Ovary (tissue), 9 donors: ENCODE results near the gene GABBR2. TPM values are rescaled to one million over a fixed set of nuclear protein-coding genes. Genes with fewer than 3 reads are reported as not detected.

Source experiments
- DNase-seq, 5 donors: peaks; one replicate each; pipeline ENCODE4 v3.0.0-alpha.2; 2019 to 2020
- H3K27ac ChIP-seq, 2 donors: fragments of 200-600 bp; one replicate each; pipeline versions ENCODE4 v1.5.1 to v1.8.0; 2019 to 2022
- H3K27me3 ChIP-seq: fragments of 200-600 bp; one replicate; pipeline ENCODE4 v1.8.0; 2022
- H3K36me3 ChIP-seq: fragments of 200-600 bp; sonication (generic); one replicate; pipeline ENCODE4 v1.5.1; 2019
- H3K4me1 ChIP-seq: one replicate; pipeline ENCODE4 v1.8.1; 2013; ENCODE audit warnings: mild to moderate bottlenecking, moderate library complexity; ENCODE audit not compliant: insufficient read depth
- H3K4me3 ChIP-seq: fragments of 200-600 bp; sonication (generic); one replicate; pipeline ENCODE4 v1.5.1; 2017
- H3K9me3 ChIP-seq, 2 donors: fragments of 200-600 bp in 1 of 2; sonication (generic) in 1 of 2; one replicate each; pipeline versions ENCODE4 v1.5.1 to v1.8.1; 2013 to 2019; ENCODE audit warnings: mild to moderate bottlenecking in 1 of 2, moderate library complexity in 1 of 2
- CTCF ChIP-seq, 3 donors: fragments of 450-650 bp in 2 of 3; fragments of 200-600 bp in 1 of 3; IDR thresholded peaks; one replicate each; pipeline versions ENCODE4 v1.5.1 to v1.8.0; 2016 to 2022; ENCODE audit warnings: antibody characterized with exemption in 3 of 3, mild to moderate bottlenecking in 1 of 3
- EP300 ChIP-seq: sonication (generic); formaldehyde crosslinking; IDR thresholded peaks from one replicate; pipeline ENCODE4 v1.6.1; 2017; ENCODE audit warnings: antibody characterized with exemption
- POLR2A ChIP-seq: fragments of 450-650 bp; IDR thresholded peaks from one replicate; pipeline ENCODE4 v1.6.1; 2017; ENCODE audit warnings: antibody characterized with exemption, mild to moderate bottlenecking, moderate library complexity
- WGBS, 3 donors: extraction: QIAGEN DNeasy Blood & Tissue Kit in 1 of 3; methylation state at CpG; one replicate each; pipeline versions ENCODE4 v1.1.5 to v1.1.7; 2013 to 2017; 5-methylcytosine and 5-hydroxymethylcytosine counted together
- intact Hi-C, 4 donors: fragments of 100-400 bp; cut with DNase I; formaldehyde crosslinking; loops; one replicate each; pipeline versions ENCODE4 v1.11.0 to v1.15.1; 2022 to 2023
- polyA plus RNA-seq, 2 donors: library from polyadenylated mRNA; stranded (reverse); fragments of 200-250 nt in 1 of 2; fragments of 350-450 nt in 1 of 2; fragmentation: Illumina TruSeq in 1 of 2; extraction: RNeasy Lipid Tissue Mini Kit (QIAGEN cat#74804) in 1 of 2; gene quantifications; one replicate each; pipeline ENCODE4 v1.2.3, GENCODE V29; 2013 to 2014
- total RNA-seq, 7 donors: library from RNA; depleted of rRNA in 2 of 7; stranded (reverse); fragments of >200 nt in 2 of 7; fragmentation: NEBNext Ultra II Directional in 3 of 7; extraction: Animal tissue kit (Norgen Biotek cat#: 25700) in 3 of 7; gene quantifications; one replicate each; pipeline versions ENCODE4 v1.1.0 to v1.2.4, GENCODE V29; 2016 to 2023
- donor health status: DM: no; HTN: no; CAD: no; lungs with moderate emphysema.
- donor health status: DM: no; HTN: no; CAD: no.
- donor health status: Bipolar disorder and iron deficiency.
- donor health status: DM: yes; HTN: yes; CAD: no.
- donor health status: DM: no; HTN: no; CAD: no.
- donor health status: DM: yes; HTN: yes; CAD: no.

Gene GABBR2
- total and polyA plus RNA-seq, 9 donors = 0.05 to 0.30 (median 0.22) TPM; not detected in 6

GRCh38 chr9:98494852-98495251 lies 213.9 kb downstream of the GABBR2 start:
- Histone ChIP-seq H3K36me3 (no peaks in the 10 kb centered on the region), H3K4me3 (no peak overlapping the region), H3K27ac (no peak overlapping the region), H3K27me3 (no peaks in the 10 kb centered on the region), H3K9me3 (no peaks in the 10 kb centered on the region), H3K4me1 (no peaks in the 10 kb centered on the region)
- TF ChIP-seq EP300 (no peak), CTCF (IDR thresholded peaks at IDR 0.05) (no peak), POLR2A (no peak)
- DNase-seq = no peak
- WGBS, 3 donors = 62 to 91% (median 77%) methylated on average over 2 of the region's 2 CpGs
- intact Hi-C loops = no loop called here

GRCh38 chr9:98491828-98492227 lies 216.9 kb downstream of the GABBR2 start:
- DNase-seq = no peak
- H3K27me3 ChIP-seq = no peaks in the 10 kb centered on the region
- H3K36me3 ChIP-seq = no peaks in the 10 kb centered on the region
- no peak overlapping the region for H3K27ac ChIP-seq
- no peaks in the 10 kb centered on the region for H3K4me1 ChIP-seq
- intact Hi-C loops = no loop called here
- 34 to 39% (median 37%) methylated on average over 3 of the region's 3 CpGs for WGBS, 3 donors
- H3K9me3 ChIP-seq = no peaks in the 10 kb centered on the region
- no peak overlapping the region for H3K4me3 ChIP-seq
- TF ChIP-seq EP300 (no peak), POLR2A (no peak), CTCF (IDR thresholded peaks at IDR 0.05) (no peak)

- intact Hi-C loops = no loop called here
- Histone ChIP-seq H3K4me3 (no peak overlapping the region), H3K27ac (no peak overlapping the region), H3K36me3 (no peaks in the 10 kb centered on the region), H3K9me3 (no peaks in the 10 kb centered on the region), H3K27me3 (no peaks in the 10 kb centered on the region), H3K4me1 (no peaks in the 10 kb centered on the region)
- no peak for TF ChIP-seq POLR2A
- TF ChIP-seq CTCF (IDR thresholded peaks at IDR 0.05) = no peak
- no peak for TF ChIP-seq EP300
- no peak for DNase-seq
- 54 to 69% (median 59%) methylated on average over 3 of the region's 3 CpGs for WGBS, 3 donors
Measured at GRCh38 chr9:98491231-98491651, 217.5 kb downstream of the GABBR2 start.

GRCh38 chr9:98488571-98489312 lies 220.0 kb downstream of the GABBR2 start:
- H3K36me3 ChIP-seq = no peaks in the 10 kb centered on the region
- H3K4me3 ChIP-seq = no peak overlapping the region
- no peaks in the 10 kb centered on the region for H3K4me1 ChIP-seq
- no peaks in the 10 kb centered on the region for H3K27me3 ChIP-seq
- TF ChIP-seq EP300 (no peak), CTCF (IDR thresholded peaks at IDR 0.05) (no peak), POLR2A (no peak)
- no peak for DNase-seq
- no peaks in the 10 kb centered on the region for H3K9me3 ChIP-seq
- intact Hi-C loops = no loop called here
- H3K27ac ChIP-seq = no peak overlapping the region
- WGBS, 3 donors = 61 to 70% (median 63%) methylated on average over 8 of the region's 8 CpGs
